ENCODE results near the gene UTP25. TPM values are rescaled to one million over a fixed set of nuclear protein-coding genes. Genes with fewer than 3 reads are reported as not detected.
"Not testable (repeated sequence)": the region's sequence is repeated elsewhere in the genome, so short reads cannot be mapped to it uniquely, and the experiment has no call there.

The UTP25 gene
- total RNA-seq, 2 experiments from 2014 or later, result 8.4 to 9.5 TPM

- peaks cover 2% of the 10 kb centered on the region for H3K36me3 Mint-ChIP-seq (ENCODE audit: low read depth)
- no peak overlapping the region for H3K4me3 Mint-ChIP-seq
- ChIA-PET POLR2A (no interaction called here), CTCF (interaction anchor here (0.9 to 2.6 kb wide), 4 partner anchors 8 to 36 kb away, joined by 3 to 5 read pairs (median 4); partner anchors contain the start of genes C1orf74, IRF6 and UTP25)
- H3K4me1 Mint-ChIP-seq, result peaks cover 14% of the 10 kb centered on the region
- H3K27me3 Mint-ChIP-seq, result peaks cover 38% of the 10 kb centered on the region
- no peak overlapping the region for H3K27ac Mint-ChIP-seq
- DNase-seq, result no peak
- H3K9me3 Mint-ChIP-seq, result peaks cover 8% of the 10 kb centered on the region
Observed at GRCh38 chr1:209791920-209792319, 35.9 kb upstream of the UTP25 start.

GRCh38 chr1:209793711-209794110, 34.1 kb upstream of the UTP25 start:
- Mint-ChIP-seq H3K27me3 (peaks cover 35% of the 10 kb centered on the region), H3K4me1 (peaks cover 14% of the 10 kb centered on the region)
- H3K9me3 Mint-ChIP-seq; H3K27ac Mint-ChIP-seq; POLR2A ChIA-PET; H3K36me3 Mint-ChIP-seq (ENCODE audit: low read depth); DNase-seq; H3K4me3 Mint-ChIP-seq: not testable (repeated sequence)
- CTCF ChIA-PET, result interaction anchor here (1.2 to 2.6 kb wide), 4 partner anchors 10 to 30 kb away, joined by 3 to 5 read pairs (median 4); partner anchors contain the start of genes C1orf74 and IRF6

GRCh38 chr1:209797978-209798639, 29.7 kb upstream of the UTP25 start:
- H3K4me1 Mint-ChIP-seq, result no peaks in the 10 kb centered on the region
- CTCF ChIA-PET, result interaction anchor here (0.7 to 2.2 kb wide), 5 partner anchors 9 to 25 kb away, joined by 3 to 8 read pairs (median 6); no protein-coding TSS in a partner anchor
- DNase-seq, result no peak
- H3K27ac Mint-ChIP-seq, result no peak overlapping the region
- H3K36me3 Mint-ChIP-seq (ENCODE audit: low read depth), result no peaks in the 10 kb centered on the region
- POLR2A ChIA-PET, result interaction anchor here (0.6 kb wide), 1 partner anchor 33 kb away, joined by 3 read pairs; no protein-coding TSS in a partner anchor
- H3K9me3 Mint-ChIP-seq, result peaks cover 8% of the 10 kb centered on the region
- H3K4me3 Mint-ChIP-seq, result no peak overlapping the region
- H3K27me3 Mint-ChIP-seq, result peaks cover 29% of the 10 kb centered on the region

- H3K4me3 Mint-ChIP-seq, result no peak overlapping the region
- no peak for DNase-seq
- no peak overlapping the region for H3K27ac Mint-ChIP-seq
- H3K27me3 Mint-ChIP-seq, result peaks cover 18% of the 10 kb centered on the region
- H3K4me1 Mint-ChIP-seq, result peaks cover 8% of the 10 kb centered on the region
- ChIA-PET CTCF (interaction anchor here (1.0 to 2.5 kb wide), 4 partner anchors 10 to 84 kb away, joined by 3 to 10 read pairs (median 4); no protein-coding TSS in a partner anchor), POLR2A (no interaction called here)
- H3K9me3 Mint-ChIP-seq, result no peaks in the 10 kb centered on the region
- no peaks in the 10 kb centered on the region for H3K36me3 Mint-ChIP-seq (ENCODE audit: low read depth)
Observed at GRCh38 chr1:209800984-209801834, 26.6 kb upstream of the UTP25 start.

GRCh38 chr1:209802117-209802779, 25.5 kb upstream of the UTP25 start:
- POLR2A ChIA-PET, result no interaction called here
- CTCF ChIA-PET, result interaction anchor here (1.0 to 2.5 kb wide), 3 partner anchors 9 to 83 kb away, joined by 3 to 10 read pairs (median 3); no protein-coding TSS in a partner anchor
- no peaks in the 10 kb centered on the region for H3K36me3 Mint-ChIP-seq (ENCODE audit: low read depth)
- H3K4me1 Mint-ChIP-seq, result peaks cover 10% of the 10 kb centered on the region
- no peaks in the 10 kb centered on the region for H3K9me3 Mint-ChIP-seq
- no peak overlapping the region for H3K4me3 Mint-ChIP-seq
- no peak for DNase-seq
- H3K27me3 Mint-ChIP-seq, result peaks cover 15% of the 10 kb centered on the region
- no peak overlapping the region for H3K27ac Mint-ChIP-seq

- Mint-ChIP-seq H3K4me3 (no peak overlapping the region), H3K4me1 (peaks cover 10% of the 10 kb centered on the region), H3K36me3 (ENCODE audit: low read depth) (no peaks in the 10 kb centered on the region), H3K9me3 (no peaks in the 10 kb centered on the region), H3K27me3 (peaks cover 15% of the 10 kb centered on the region), H3K27ac (no peak overlapping the region)
- POLR2A ChIA-PET, result no interaction called here
- no peak for DNase-seq
- CTCF ChIA-PET, result interaction anchor here (2.5 kb wide), 1 partner anchor 21 kb away, joined by 10 read pairs; no protein-coding TSS in a partner anchor
Observed at GRCh38 chr1:209802780-209803152, 25.0 kb upstream of the UTP25 start.

GRCh38 chr1:209803568-209803967, 24.2 kb upstream of the UTP25 start:
- peaks cover 10% of the 10 kb centered on the region for H3K4me1 Mint-ChIP-seq
- CTCF ChIA-PET, result interaction anchor here (2.5 kb wide), 1 partner anchor 20 kb away, joined by 10 read pairs; no protein-coding TSS in a partner anchor
- no peak for DNase-seq
- H3K9me3 Mint-ChIP-seq, result no peaks in the 10 kb centered on the region
- no peak overlapping the region for H3K27ac Mint-ChIP-seq
- peaks cover 15% of the 10 kb centered on the region for H3K27me3 Mint-ChIP-seq
- no peaks in the 10 kb centered on the region for H3K36me3 Mint-ChIP-seq (ENCODE audit: low read depth)
- POLR2A ChIA-PET, result no interaction called here
- no peak overlapping the region for H3K4me3 Mint-ChIP-seq

GRCh38 chr1:209805341-209805781, 22.4 kb upstream of the UTP25 start:
- ChIA-PET CTCF (interaction anchor here (0.9 to 1.6 kb wide), 2 partner anchors 13 to 46 kb away, joined by 3 to 4 read pairs; no protein-coding TSS in a partner anchor), POLR2A (no interaction called here)
- Mint-ChIP-seq H3K27ac (no peak overlapping the region), H3K27me3 (peaks cover 13% of the 10 kb centered on the region), H3K4me3 (no peak overlapping the region), H3K9me3 (no peaks in the 10 kb centered on the region), H3K4me1 (peaks cover 10% of the 10 kb centered on the region), H3K36me3 (ENCODE audit: low read depth) (no peaks in the 10 kb centered on the region)
- DNase-seq, result no peak

GRCh38 chr1:209805875-209806760, 21.7 kb upstream of the UTP25 start, which contains the start of gene IRF6:
Gene IRF6 (minus strand): TSS chr1:209806142. CDS start chr1:209801413, 4,729 bp downstream.
- no peak within 1 kb of the TSS for H3K27ac Mint-ChIP-seq
- no peaks in the 10 kb centered on the region for H3K36me3 Mint-ChIP-seq (ENCODE audit: low read depth)
- peaks cover 11% of the 10 kb centered on the region for H3K27me3 Mint-ChIP-seq
- peaks cover 10% of the 10 kb centered on the region for H3K4me1 Mint-ChIP-seq
- POLR2A ChIA-PET, result no interaction called here
- H3K4me3 Mint-ChIP-seq, result peak within 1 kb of the TSS; percentile 35
- no peaks in the 10 kb centered on the region for H3K9me3 Mint-ChIP-seq
- DNase-seq, result peak; percentile 33
- CTCF ChIA-PET, result interaction anchor here (0.5 to 1.6 kb wide), 5 partner anchors 8 to 47 kb away, joined by 3 to 6 read pairs (median 4); no protein-coding TSS in a partner anchor

GRCh38 chr1:209807509-209807908, 20.3 kb upstream of the UTP25 start:
- Mint-ChIP-seq H3K27me3 (peaks cover 10% of the 10 kb centered on the region), H3K9me3 (no peaks in the 10 kb centered on the region), H3K4me3 (no peak overlapping the region), H3K4me1 (peaks cover 10% of the 10 kb centered on the region), H3K27ac (no peak overlapping the region), H3K36me3 (ENCODE audit: low read depth) (no peaks in the 10 kb centered on the region)
- ChIA-PET CTCF (interaction anchor here (0.8 to 1.5 kb wide), 4 partner anchors 10 to 16 kb away, joined by 3 to 6 read pairs (median 4); no protein-coding TSS in a partner anchor), POLR2A (no interaction called here)
- DNase-seq, result no peak

- no peak for DNase-seq
- CTCF ChIA-PET, result interaction anchor here (0.8 to 1.5 kb wide), 5 partner anchors 10 to 24 kb away, joined by 3 to 6 read pairs (median 4); no protein-coding TSS in a partner anchor
- Mint-ChIP-seq H3K36me3 (ENCODE audit: low read depth) (no peaks in the 10 kb centered on the region), H3K4me1 (peaks cover 10% of the 10 kb centered on the region), H3K9me3 (no peaks in the 10 kb centered on the region), H3K4me3 (no peak overlapping the region), H3K27me3 (peaks cover 6% of the 10 kb centered on the region), H3K27ac (no peak overlapping the region)
- POLR2A ChIA-PET, result no interaction called here
Observed at GRCh38 chr1:209808059-209808581, 19.7 kb upstream of the UTP25 start.

Data from activated CD4-positive, alpha-beta T cell treated with anti-CD3 and anti-CD28 coated beads, Interleukin-2, amount 10 ng/mL, durations not matched to agents 7 days and 5 days (primary cell).